SK-N-SH (cell line): ENCODE results near the gene P2RY8. TPM values are rescaled to one million over a fixed set of nuclear protein-coding genes. Genes with fewer than 3 reads are reported as not detected.
"Not testable (repeated sequence)": the region's sequence is repeated elsewhere in the genome, so short reads cannot be mapped to it uniquely, and the experiment has no call there.

Experiments used
- CTCF ChIA-PET: fragments of 300-600, 350-600 bp; formaldehyde crosslinking; extraction: SDS; loops from one replicate; lab custom pipeline; 2021; lab: Yijun Ruan, JAX
- POLR2A ChIA-PET: fragments of 350-600 bp; sonication (Branson Sonifier 250); formaldehyde crosslinking; extraction: SDS; loops from one replicate; lab custom pipeline; 2020; ENCODE audit warnings: antibody characterized with exemption, inconsistent platforms; lab: Yijun Ruan, JAX
- DNase-seq: peaks from one replicate; pipeline ENCODE4 v3.0.0; 2012
- H2AFZ ChIP-seq: fragments of 200-600 bp; sonication (generic); 2 replicates; pipeline ENCODE4 v1.8.1; 2016; ENCODE audit warnings: antibody characterized with exemption, mild to moderate bottlenecking, low read depth
- H3F3A ChIP-seq: fragments of 200-600 bp; sonication (generic); replicated peaks from 2 replicates; pipeline ENCODE3; 2016; ENCODE audit warnings: antibody characterized with exemption, mild to moderate bottlenecking; ENCODE audit not compliant: insufficient read depth
- H3K27ac ChIP-seq, 2 experiments: fragments of 200-500 bp in 1 of 2; fragments of 200-600 bp in 1 of 2; sonication (Bioruptor generic) in 1 of 2; sonication (generic), shearing (Covaris generic) in 1 of 2; 2 replicates each; pipeline versions ENCODE4 v1.5.1 to v1.6.1; 2014 to 2016; ENCODE audit warnings: low read depth in 2 of 2, inconsistent platforms in 1 of 2, low read length in 1 of 2, mild to moderate bottlenecking in 1 of 2, mixed read lengths in 1 of 2
- H3K27me3 ChIP-seq: fragments of 200-600 bp; sonication (generic), shearing (Covaris generic); 2 replicates; pipeline ENCODE4 v1.6.1; 2016; ENCODE audit warnings: mixed run types; ENCODE audit not compliant: insufficient read depth
- H3K36me3 ChIP-seq, 2 experiments: fragments of 200-500 bp in 1 of 2; fragments of 200-600 bp in 1 of 2; sonication (Bioruptor generic) in 1 of 2; sonication (generic) in 1 of 2; replicated peaks in 1 of 2; 2 replicates each; pipeline versions ENCODE3 to v1.5.1; 2014 to 2016; ENCODE audit warnings: low read length in 1 of 2, mild to moderate bottlenecking in 1 of 2; ENCODE audit not compliant: insufficient read depth in 2 of 2, control insufficient read depth in 1 of 2
- H3K4me1 ChIP-seq, 2 experiments: fragments of 200-500 bp in 1 of 2; fragments of 200-600 bp in 1 of 2; sonication (Bioruptor generic) in 1 of 2; sonication (generic), shearing (Covaris generic) in 1 of 2; 2 replicates each; pipeline versions ENCODE4 v1.5.1 to v1.6.1; 2014 to 2016; ENCODE audit warnings: low read depth in 1 of 2, low read length in 1 of 2, mixed run types in 1 of 2; ENCODE audit not compliant: insufficient read depth in 2 of 2, control insufficient read depth in 1 of 2
- H3K4me2 ChIP-seq: fragments of 200-600 bp; sonication (generic), shearing (Covaris generic); 2 replicates; pipeline ENCODE4 v1.6.1; 2017; ENCODE audit warnings: mixed run types
- H3K4me3 ChIP-seq, 2 experiments: fragments of 200-500 bp in 1 of 2; fragments of 200-600 bp in 1 of 2; sonication (Bioruptor generic) in 1 of 2; sonication (generic), shearing (Covaris generic) in 1 of 2; 2 replicates each; pipeline versions ENCODE4 v1.5.1 to v1.8.1; 2014 to 2016; ENCODE audit warnings: low read depth in 2 of 2, inconsistent platforms in 1 of 2, low read length in 1 of 2, mild to moderate bottlenecking in 1 of 2, mixed read lengths in 1 of 2, moderate library complexity in 1 of 2
- H3K79me2 ChIP-seq: fragments of 200-600 bp; sonication (generic); 2 replicates; pipeline ENCODE4 v1.8.1; 2017; ENCODE audit warnings: mild to moderate bottlenecking; ENCODE audit not compliant: insufficient read depth
- H3K9ac ChIP-seq: fragments of 200-600 bp; sonication (generic); 2 replicates; pipeline ENCODE4 v1.6.1; 2017; ENCODE audit warnings: mixed run types
- H3K9me2 ChIP-seq: fragments of 200-600 bp; sonication (generic); 2 replicates; pipeline ENCODE4 v1.6.1; 2017; ENCODE audit warnings: mixed run types
- H3K9me3 ChIP-seq: fragments of 200-600 bp; sonication (generic); 2 replicates; pipeline ENCODE4 v1.6.1; 2017; ENCODE audit warnings: mixed run types, mild to moderate bottlenecking, moderate library complexity
- H4K20me1 ChIP-seq: fragments of 200-600 bp; sonication (generic); 2 replicates; pipeline ENCODE4 v1.6.1; 2017; ENCODE audit warnings: mild to moderate bottlenecking, mixed run types; ENCODE audit not compliant: insufficient read depth
- CHD2 ChIP-seq: fragments of 150-350 bp; IDR thresholded peaks from 2 replicates; pipeline ENCODE4 v1.6.1; 2018; ENCODE audit warnings: low read length; ENCODE audit not compliant: partially characterized antibody
- FOXJ3 ChIP-seq: sonication (generic); formaldehyde crosslinking; IDR thresholded peaks from 2 replicates; pipeline ENCODE4 v1.5.1; 2020; ENCODE audit warnings: mild to moderate bottlenecking, missing genetic modification reagents
- FOXM1 ChIP-seq: IDR thresholded peaks from 2 replicates; pipeline ENCODE4 v1.4.0; 2012; ENCODE audit warnings: low read depth, mild to moderate bottlenecking
- GATA2 ChIP-seq: sonication (generic); formaldehyde crosslinking; IDR thresholded peaks from 2 replicates; pipeline ENCODE4 v1.5.0; 2020; ENCODE audit warnings: mild to moderate bottlenecking, missing genetic modification reagents
- IRF3 ChIP-seq: fragments of 150-350 bp; IDR thresholded peaks from 2 replicates; pipeline ENCODE4 v1.6.1; 2016; ENCODE audit warnings: mild to moderate bottlenecking, low read depth, low read length
- MAX ChIP-seq: IDR thresholded peaks from 2 replicates; pipeline ENCODE4 v1.4.0; 2012; ENCODE audit warnings: low read depth
- MXI1 ChIP-seq: IDR thresholded peaks from 2 replicates; pipeline ENCODE4 v1.6.1; 2012; ENCODE audit warnings: mild to moderate bottlenecking, low read depth, low read length, improper control_type of control experiment
- POLR2AphosphoS5 ChIP-seq: IDR thresholded peaks from 2 replicates; pipeline ENCODE4 v1.6.1; 2012; ENCODE audit warnings: low read depth, low read length
- RAD21 ChIP-seq: IDR thresholded peaks from 2 replicates; pipeline ENCODE4 v1.6.1; 2012; ENCODE audit warnings: mild to moderate bottlenecking, low read length
- REST ChIP-seq: IDR thresholded peaks from 2 replicates; pipeline ENCODE4 v1.6.1; 2012; ENCODE audit warnings: mild to moderate bottlenecking, low read depth, low read length, moderate library complexity
- RFX5 ChIP-seq: IDR thresholded peaks from 2 replicates; pipeline ENCODE4 v1.6.1; 2012; ENCODE audit warnings: mild to moderate bottlenecking, improper control_type of control experiment, low read length
- SIN3A ChIP-seq: IDR thresholded peaks from 2 replicates; pipeline ENCODE4 v1.6.1; 2012; ENCODE audit warnings: low read depth, mild to moderate bottlenecking, low read length, moderate library complexity, borderline replicate concordance
- SMC3 ChIP-seq: IDR thresholded peaks from 2 replicates; pipeline ENCODE4 v1.6.1; 2012; ENCODE audit warnings: low read depth, low read length, improper control_type of control experiment
- TAF1 ChIP-seq: IDR thresholded peaks from 2 replicates; pipeline ENCODE4 v1.6.1; 2012; ENCODE audit warnings: low read depth, mild to moderate bottlenecking, low read length, moderate library complexity, borderline replicate concordance
- TCF12 ChIP-seq: IDR thresholded peaks from 2 replicates; pipeline ENCODE4 v1.4.0; 2012
- USF1 ChIP-seq: IDR thresholded peaks from 2 replicates; pipeline ENCODE4 v1.4.0; 2012; ENCODE audit warnings: low read depth, borderline replicate concordance
- ZBTB33 ChIP-seq: IDR thresholded peaks from 2 replicates; pipeline ENCODE4 v1.4.0; 2012; ENCODE audit warnings: low read depth, borderline replicate concordance
- WGBS: methylation state at CpG from one replicate; pipeline ENCODE4 v1.1.6; 2017; ENCODE audit warnings: low lambda C conversion rate; 5-methylcytosine and 5-hydroxymethylcytosine counted together
- polyA plus RNA-seq, 3 experiments: library from polyadenylated mRNA; depleted of rRNA; stranded (reverse); fragments of >200 nt; gene quantifications; 2 replicates each; pipeline ENCODE4 v1.2.3, GENCODE V29; 2012

P2RY8 gene
- polyA plus RNA-seq, 1 of the 3 experiments (the other 2 are of a cell fraction), result 0.08 TPM

GRCh38 chrX:1564750-1565683, 28.0 kb upstream of the P2RY8 start:
- TF ChIP-seq FOXM1 (no peak), FOXJ3 (CRISPR knock-in tag) (no peak), RAD21 (no peak), GATA2 (no peak), POLR2AphosphoS5 (no peak), USF1 (no peak), CHD2 (no peak), SMC3 (no peak), SIN3A (no peak), REST (no peak), TCF12 (no peak), TAF1 (no peak), IRF3 (no peak), MAX (no peak), RFX5 (no peak), ZBTB33 (no peak), MXI1 (no peak)
- H3K4me2 ChIP-seq, result no peak overlapping the region
- H3K9ac ChIP-seq, result no peak overlapping the region
- H2AFZ ChIP-seq, result no peak overlapping the region
- no peaks in the 10 kb centered on the region for H3F3A ChIP-seq
- no peak for DNase-seq
- no peak overlapping the region for H3K27ac ChIP-seq
- WGBS, result 7% methylated on average over 10 of the region's 10 CpGs
- H3K4me1 ChIP-seq, result no peaks in the 10 kb centered on the region
- H3K9me2 ChIP-seq, result no peaks in the 10 kb centered on the region
- H4K20me1 ChIP-seq, result no peaks in the 10 kb centered on the region
- H3K36me3 ChIP-seq, result no peaks in the 10 kb centered on the region
- ChIA-PET POLR2A (no interaction called here), CTCF (no interaction called here)
- H3K4me3 ChIP-seq, result no peak overlapping the region
- H3K9me3 ChIP-seq, result no peaks in the 10 kb centered on the region
- no peaks in the 10 kb centered on the region for H3K79me2 ChIP-seq
- H3K27me3 ChIP-seq, result peaks cover 40% of the 10 kb centered on the region; the same call in 1 of the 2 replicates

GRCh38 chrX:1564077-1564476, 27.1 kb upstream of the P2RY8 start:
- H3K9me2 ChIP-seq, H3K4me1 ChIP-seq, H3K27ac ChIP-seq, H2AFZ ChIP-seq, H3K4me2 ChIP-seq, H3K4me3 ChIP-seq, H3K9ac ChIP-seq, H3K36me3 ChIP-seq, CTCF ChIA-PET, H3F3A ChIP-seq, DNase-seq, POLR2A ChIA-PET, H3K9me3 ChIP-seq, H4K20me1 ChIP-seq, H3K79me2 ChIP-seq: not testable (repeated sequence)
- H3K27me3 ChIP-seq, result peaks cover 40% of the 10 kb centered on the region; the same call in 1 of the 2 replicates
- WGBS, result 25% methylated on average over 7 of the region's 7 CpGs
